H1 (cell line): ENCODE measurements around the gene AGAP1. TPM values are rescaled to one million over a fixed set of nuclear protein-coding genes. Genes with fewer than 3 reads are reported as not detected.

Experiments used
- CTCF ChIA-PET: fragments of 300-600 bp; sonication (Branson Sonifier 250); formaldehyde crosslinking; loops from one replicate; lab custom pipeline; 2021; ENCODE audit not compliant: partially characterized antibody; lab: Charles Lee
- POLR2A ChIA-PET: fragments of 300-600 bp; sonication (Branson Sonifier 250); formaldehyde crosslinking; loops from one replicate; lab custom pipeline; 2021; ENCODE audit warnings: inconsistent platforms; ENCODE audit not compliant: partially characterized antibody; lab: Charles Lee
- DNase-seq, 2 experiments: peaks; one replicate each; pipeline versions ENCODE4 v3.0.0 to v3.0.0-alpha.2; 2010 to 2022; ENCODE audit warnings: low spot score in 2 of 2, low read depth in 1 of 2, mixed read lengths in 1 of 2
- FAIRE-seq: peaks from 2 replicates; lab custom pipeline; 2011; peaks lifted over from hg19 to GRCh38; lab: Jason Lieb, UNC
- H2AFZ ChIP-seq: 2 replicates; pipeline ENCODE4 v1.8.1; 2012; ENCODE audit warnings: low read length, inconsistent platforms
- H2AK5ac ChIP-seq: 2 replicates; pipeline ENCODE4 v1.6.1; 2013; ENCODE audit warnings: low read depth, low read length
- H2BK120ac ChIP-seq: replicated peaks from 2 replicates; pipeline ENCODE3; 2013; ENCODE audit warnings: low read depth, low read length, inconsistent platforms
- H2BK12ac ChIP-seq: 2 replicates; pipeline ENCODE4 v1.6.1; 2013; ENCODE audit warnings: low read depth, low read length
- H2BK15ac ChIP-seq: 2 replicates; pipeline ENCODE4 v1.6.1; 2013; ENCODE audit warnings: low read length
- H2BK20ac ChIP-seq: 2 replicates; pipeline ENCODE4 v1.6.1; 2013; ENCODE audit warnings: low read length
- H2BK5ac ChIP-seq: 2 replicates; pipeline ENCODE4 v1.6.1; 2013; ENCODE audit warnings: low read depth, low read length
- H3K14ac ChIP-seq: 2 replicates; pipeline ENCODE4 v1.6.1; 2013; ENCODE audit warnings: inconsistent platforms; ENCODE audit not compliant: insufficient read length
- H3K18ac ChIP-seq: 2 replicates; pipeline ENCODE4 v1.6.1; 2013; ENCODE audit warnings: low read length; ENCODE audit errors: extremely low read depth
- H3K23ac ChIP-seq: 2 replicates; pipeline ENCODE4 v1.6.1; 2013; ENCODE audit warnings: inconsistent platforms; ENCODE audit not compliant: insufficient read length
- H3K23me2 ChIP-seq: 2 replicates; pipeline ENCODE4 v1.6.1; 2013; ENCODE audit warnings: low read depth, low read length
- H3K27ac ChIP-seq: 2 replicates; pipeline ENCODE4 v1.6.1; 2011; ENCODE audit warnings: low read depth, low read length, inconsistent platforms
- H3K27me3 ChIP-seq, 4 experiments: replicated peaks in 1 of 4; 1 replicate in 1 of 4; 2 replicates in 3 of 4; pipeline versions ENCODE4 v1.6.1 to v1.8.1; 2011 to 2013; ENCODE audit warnings: low read length in 3 of 4, mild to moderate bottlenecking in 3 of 4, inconsistent platforms in 2 of 4, mixed read lengths in 2 of 4, moderate library complexity in 1 of 4; ENCODE audit not compliant: control insufficient read depth in 3 of 4, insufficient read depth in 3 of 4; ENCODE audit errors: extremely low read depth in 1 of 4
- H3K36me3 ChIP-seq, 4 experiments: 2 replicates each; pipeline versions ENCODE4 v1.6.1 to v1.8.1; 2011 to 2013; ENCODE audit warnings: mild to moderate bottlenecking in 4 of 4, low read length in 3 of 4, moderate library complexity in 2 of 4, control low read depth in 1 of 4, inconsistent platforms in 1 of 4; ENCODE audit not compliant: insufficient read depth in 4 of 4, control insufficient read depth in 2 of 4
- H3K4ac ChIP-seq: replicated peaks from 2 replicates; pipeline ENCODE3; 2013; ENCODE audit warnings: low read length, low read depth, mixed read lengths, inconsistent platforms; ENCODE audit not compliant: insufficient read length
- H3K4me1 ChIP-seq, 4 experiments: replicated peaks in 1 of 4; 1 replicate in 1 of 4; 2 replicates in 3 of 4; pipeline versions ENCODE4 v1.6.1 to v1.8.1; 2011 to 2013; ENCODE audit warnings: low read length in 3 of 4, inconsistent platforms in 2 of 4, mixed read lengths in 1 of 4; ENCODE audit not compliant: insufficient read depth in 4 of 4, control insufficient read depth in 3 of 4
- H3K4me2 ChIP-seq, 2 experiments: 2 replicates each; pipeline versions ENCODE4 v1.6.1 to v1.8.1; 2011 to 2013; ENCODE audit warnings: low read depth in 2 of 2, low read length in 2 of 2, control low read depth in 1 of 2, inconsistent platforms in 1 of 2, mild to moderate bottlenecking in 1 of 2; ENCODE audit not compliant: insufficient read depth in 1 of 2
- H3K4me3 ChIP-seq, 4 experiments: fragments of 200-600, 300-600 bp in 1 of 4; sonication (generic), shearing (Covaris generic), sonication (Bioruptor Twin) in 1 of 4; 2 replicates each; pipeline versions ENCODE4 v1.5.1 to v1.8.1; 2011 to 2016; ENCODE audit warnings: low read length in 4 of 4, low read depth in 3 of 4, control low read depth in 2 of 4, inconsistent platforms in 2 of 4, mild to moderate bottlenecking in 2 of 4, mixed read lengths in 1 of 4, moderate library complexity in 1 of 4; ENCODE audit not compliant: insufficient read depth in 2 of 4; ENCODE audit errors: extremely low read depth in 1 of 4
- H3K56ac ChIP-seq: replicated peaks from 2 replicates; pipeline ENCODE3; 2013; ENCODE audit warnings: low read depth, mild to moderate bottlenecking, mixed read lengths, low read length, inconsistent platforms; ENCODE audit not compliant: insufficient read length
- H3K79me1 ChIP-seq: 2 replicates; pipeline ENCODE4 v1.6.1; 2013; ENCODE audit warnings: low read depth, low read length, control low read depth
- H3K79me2 ChIP-seq, 2 experiments: 2 replicates each; pipeline versions ENCODE4 v1.6.1 to v1.8.1; 2012 to 2013; ENCODE audit warnings: low read length in 2 of 2, mild to moderate bottlenecking in 2 of 2, inconsistent platforms in 1 of 2; ENCODE audit not compliant: insufficient read depth in 2 of 2, control insufficient read depth in 1 of 2
- H3K9ac ChIP-seq, 4 experiments: replicated peaks in 1 of 4; 1 replicate in 1 of 4; 2 replicates in 3 of 4; pipeline versions ENCODE4 v1.6.1 to v1.8.1; 2011 to 2013; ENCODE audit warnings: low read depth in 3 of 4, low read length in 3 of 4, control low read depth in 2 of 4, mild to moderate bottlenecking in 2 of 4, moderate library complexity in 2 of 4, inconsistent platforms in 1 of 4; ENCODE audit errors: extremely low read depth in 1 of 4
- H3K9me3 ChIP-seq, 2 experiments: 2 replicates each; pipeline versions ENCODE4 v1.6.1 to v1.8.1; 2012 to 2013; ENCODE audit warnings: mild to moderate bottlenecking in 2 of 2, moderate library complexity in 2 of 2, control low read depth in 1 of 2, inconsistent platforms in 1 of 2, low read depth in 1 of 2, low read length in 1 of 2, mixed read lengths in 1 of 2; ENCODE audit not compliant: insufficient read depth in 2 of 2
- H4K20me1 ChIP-seq, 2 experiments: replicated peaks in 1 of 2; 2 replicates each; pipeline versions ENCODE3 to v1.8.1; 2011 to 2013; ENCODE audit warnings: inconsistent platforms in 2 of 2, low read length in 2 of 2, mild to moderate bottlenecking in 1 of 2; ENCODE audit not compliant: insufficient read depth in 2 of 2, control insufficient read depth in 1 of 2
- H4K5ac ChIP-seq: 2 replicates; pipeline ENCODE4 v1.6.1; 2013; ENCODE audit warnings: low read length, low read depth, mixed read lengths, inconsistent platforms; ENCODE audit not compliant: insufficient read length
- H4K8ac ChIP-seq: 2 replicates; pipeline ENCODE4 v1.8.0; 2013; ENCODE audit warnings: mild to moderate bottlenecking, moderate library complexity, low read length, inconsistent platforms; ENCODE audit not compliant: insufficient read depth; ENCODE audit errors: extremely low read depth
- H4K91ac ChIP-seq: replicated peaks from 2 replicates; pipeline ENCODE3; 2013; ENCODE audit warnings: low read length, mixed read lengths, inconsistent platforms; ENCODE audit not compliant: insufficient read length
- JUND ChIP-seq: IDR thresholded peaks from 2 replicates; pipeline ENCODE4 v1.6.1; 2011; ENCODE audit warnings: mild to moderate bottlenecking, improper control_type of control experiment, low read length
- KDM4A ChIP-seq: IDR thresholded peaks from one replicate; pipeline ENCODE4 v1.7.1; 2012; ENCODE audit warnings: low read depth, mild to moderate bottlenecking, moderate library complexity, low read length, inconsistent platforms; ENCODE audit not compliant: severe bottlenecking
- NANOG ChIP-seq: IDR thresholded peaks from 2 replicates; pipeline ENCODE4 v1.6.1; 2011; ENCODE audit warnings: low read length, low read depth, mild to moderate bottlenecking, inconsistent platforms; ENCODE audit not compliant: insufficient read depth, poor library complexity, severe bottlenecking
- POLR2A ChIP-seq, 2 experiments: IDR thresholded peaks; 1 replicate in 1 of 2; 2 replicates in 1 of 2; pipeline ENCODE4 v1.6.1; 2011; ENCODE audit warnings: low read depth in 2 of 2, low read length in 2 of 2, mild to moderate bottlenecking in 2 of 2; ENCODE audit errors: control extremely low read depth in 1 of 2
- POU5F1 ChIP-seq: IDR thresholded peaks from 2 replicates; pipeline ENCODE4 v1.6.1; 2011; ENCODE audit warnings: low read depth, mild to moderate bottlenecking, low read length, moderate library complexity
- RFX5 ChIP-seq: IDR thresholded peaks from 2 replicates; pipeline ENCODE4 v1.6.1; 2011; ENCODE audit warnings: low read depth, low read length, improper control_type of control experiment, borderline replicate concordance
- WGBS, 2 experiments: shearing (Covaris generic) in 1 of 2; methylation state at CpG; one replicate each; pipeline versions ENCODE4 v1.1.6 to v1.1.7; 2013 to 2015; ENCODE audit warnings: low lambda C conversion rate in 2 of 2, mixed read lengths in 2 of 2, inconsistent platforms in 1 of 2, low coverage in 1 of 2, missing lambda C conversion rate in 1 of 2; ENCODE audit not compliant: insufficient replicate concordance in 2 of 2, insufficient coverage in 1 of 2, insufficient read length in 1 of 2; ENCODE audit errors: extremely low coverage in 1 of 2, missing lambda C conversion rate in 1 of 2; 5-methylcytosine and 5-hydroxymethylcytosine counted together
- polyA plus RNA-seq, 7 experiments: library from polyadenylated mRNA; depleted of rRNA in 3 of 7; stranded (reverse) in 5 of 7; unstranded in 2 of 7; fragments of >200 nt in 5 of 7; fragments of 200-250 nt in 2 of 7; gene quantifications; 1 replicate in 5 of 7; 2 replicates in 1 of 7; 4 replicates in 1 of 7; pipeline versions ENCODE4 v1.2.1 to v1.2.3, GENCODE V29; 2011 to 2013; ENCODE audit warnings: missing spikeins in 2 of 7, mixed read lengths in 2 of 7
- total RNA-seq: library from RNA; stranded (reverse); fragmentation: NEBNext Ultra II Directional; extraction: Animal tissue kit (Norgen Biotek cat#: 25700); gene quantifications from 2 replicates; pipeline ENCODE4 v1.2.1, GENCODE V29; 2021

Gene AGAP1
- total and polyA plus RNA-seq, 2 of the 8 experiments (the other 6 are each of a cell fraction or from before 2014, with no cell fraction given), result 18.1 to 39.4 TPM

- no peak overlapping the region for H3K18ac ChIP-seq
- H3K79me2 ChIP-seq, result peaks cover 0 to 72% of the 10 kb centered on the region in 2 experiments; a peak in 3 of 4 replicates
- no peak overlapping the region for H2BK5ac ChIP-seq
- FAIRE-seq (no peak), DNase-seq (no peak)
- H3K23ac ChIP-seq, result no peak overlapping the region
- no peaks in the 10 kb centered on the region for H3K9me3 ChIP-seq
- no peak overlapping the region for H2BK12ac ChIP-seq
- no peak overlapping the region for H2BK120ac ChIP-seq
- TF ChIP-seq RFX5 (no peak), POU5F1 (no peak), NANOG (no peak), POLR2A (IDR thresholded peaks at IDR 0.05; ENCODE audit: control extremely low read depth in 1 of 2, low read depth in 2 of 2, low read length in 2 of 2) (no peak), KDM4A (no peak), JUND (no peak)
- no peak overlapping the region for H2AFZ ChIP-seq
- no peak overlapping the region for H3K56ac ChIP-seq
- no peak overlapping the region for H3K14ac ChIP-seq
- H4K20me1 ChIP-seq, result peaks cover 0 to 3% of the 10 kb centered on the region in 2 experiments
- no peaks in the 10 kb centered on the region for H3K36me3 ChIP-seq
- H2BK20ac ChIP-seq, result no peak overlapping the region
- CTCF ChIA-PET, result no interaction called here
- H3K27me3 ChIP-seq, result no peaks in the 10 kb centered on the region
- no peak overlapping the region for H3K4me3 ChIP-seq
- no peak overlapping the region for H3K4ac ChIP-seq
- peaks cover 23% of the 10 kb centered on the region for H3K79me1 ChIP-seq
- no peak overlapping the region for H4K91ac ChIP-seq
- WGBS, 2 experiments, result 91% methylated on average over 5 of the region's 5 CpGs; no CpG with 5 or more reads in 1 of the 2 experiments
- no peak overlapping the region for H2BK15ac ChIP-seq
- H2AK5ac ChIP-seq, result no peak overlapping the region
- peaks cover 0 to 5% (median 4%) of the 10 kb centered on the region in 4 experiments; a peak in 4 of 7 replicates for H3K4me1 ChIP-seq
- H3K27ac ChIP-seq, result no peak overlapping the region
- no peak overlapping the region for H4K8ac ChIP-seq
- H3K4me2 ChIP-seq, result no peak overlapping the region
- no peaks in the 10 kb centered on the region; the same call in 1 of the 2 replicates for H3K23me2 ChIP-seq
- POLR2A ChIA-PET, result no interaction called here
- no peak overlapping the region for H4K5ac ChIP-seq
- H3K9ac ChIP-seq, result no peak overlapping the region
Measured at GRCh38 chr2:235626658-235627057, 132.8 kb downstream of the AGAP1 start.
